ENCODE measurements around the gene DARS1. TPM values are rescaled to one million over a fixed set of nuclear protein-coding genes. Genes with fewer than 3 reads are reported as not detected.

Gene DARS1
- total RNA-seq, 2 experiments from 2014 or later = 174 to 190 TPM

- H3K27me3 Mint-ChIP-seq = no peaks in the 10 kb centered on the region
- H3K9me3 Mint-ChIP-seq (ENCODE audit: low read depth) = no peaks in the 10 kb centered on the region
- no peaks in the 10 kb centered on the region for H3K36me3 Mint-ChIP-seq (ENCODE audit: low read depth)
- intact Hi-C loops (cut with DNase I, micrococcal nuclease) = no loop called here
- ATAC-seq (no peak), DNase-seq (no peak)
- H3K27ac Mint-ChIP-seq = peak overlapping the region; percentile 26
- ChIA-PET CTCF (no interaction called here), POLR2A (interaction anchor here (0.6 kb wide), 1 partner anchor 402 kb away, joined by 3 read pairs; no protein-coding TSS in a partner anchor)
- no peak overlapping the region for H3K4me3 Mint-ChIP-seq
- H3K4me1 Mint-ChIP-seq = peaks cover 5% of the 10 kb centered on the region
These were observed 29.0 kb upstream of the DARS1 start for GRCh38 chr2:136014411-136014810.

GRCh38 chr2:136013955-136014354 lies 28.5 kb upstream of the DARS1 start:
- Mint-ChIP-seq H3K27ac (no peak overlapping the region), H3K4me3 (no peak overlapping the region), H3K27me3 (no peaks in the 10 kb centered on the region), H3K4me1 (peaks cover 5% of the 10 kb centered on the region), H3K36me3 (ENCODE audit: low read depth) (no peaks in the 10 kb centered on the region), H3K9me3 (ENCODE audit: low read depth) (no peaks in the 10 kb centered on the region)
- CTCF ChIA-PET = no interaction called here
- POLR2A ChIA-PET = no interaction called here
- DNase-seq (no peak), ATAC-seq (no peak)
- intact Hi-C loops (cut with DNase I, micrococcal nuclease) = no loop called here

GRCh38 chr2:136013136-136013685 lies 27.8 kb upstream of the DARS1 start:
- POLR2A ChIA-PET = no interaction called here
- H3K27me3 Mint-ChIP-seq = no peaks in the 10 kb centered on the region

GRCh38 chr2:136012315-136012714 lies 26.9 kb upstream of the DARS1 start:
- H3K9me3 Mint-ChIP-seq (ENCODE audit: low read depth) = no peaks in the 10 kb centered on the region
- ATAC-seq (no peak), DNase-seq (no peak)
- intact Hi-C loops (cut with DNase I, micrococcal nuclease) = no loop called here
- POLR2A ChIA-PET = no interaction called here
- no peaks in the 10 kb centered on the region for H3K27me3 Mint-ChIP-seq
- no peak overlapping the region for H3K27ac Mint-ChIP-seq
- H3K36me3 Mint-ChIP-seq (ENCODE audit: low read depth) = no peaks in the 10 kb centered on the region
- H3K4me3 Mint-ChIP-seq = no peak overlapping the region
- CTCF ChIA-PET = interaction anchor here (0.7 kb wide), 1 partner anchor 64 kb away, joined by 3 read pairs; no protein-coding TSS in a partner anchor
- H3K4me1 Mint-ChIP-seq = peaks cover 17% of the 10 kb centered on the region

More at GRCh38 chr2:136013136-136013685, 27.8 kb upstream of the DARS1 start:
- Mint-ChIP-seq H3K4me3 (no peak overlapping the region), H3K9me3 (ENCODE audit: low read depth) (no peaks in the 10 kb centered on the region), H3K36me3 (ENCODE audit: low read depth) (no peaks in the 10 kb centered on the region), H3K27ac (no peak overlapping the region), H3K4me1 (peaks cover 8% of the 10 kb centered on the region)
- no peak for ATAC-seq
- intact Hi-C loops (cut with DNase I, micrococcal nuclease) = no loop called here
- CTCF ChIA-PET = no interaction called here
- no peak for DNase-seq

GRCh38 chr2:136010126-136010525 lies 24.7 kb upstream of the DARS1 start:
- ATAC-seq (no peak), DNase-seq (no peak)
- no peak overlapping the region for H3K4me3 Mint-ChIP-seq
- ChIA-PET POLR2A (interaction anchor here (0.5 to 0.6 kb wide), 2 partner anchors 178 to 292 kb away, joined by 4 to 10 read pairs; no protein-coding TSS in a partner anchor), CTCF (interaction anchor here (1.3 to 2.6 kb wide), 2 partner anchors 11 to 12 kb away, joined by 3 to 9 read pairs; no protein-coding TSS in a partner anchor)
- peaks cover 29% of the 10 kb centered on the region for H3K4me1 Mint-ChIP-seq
- intact Hi-C loops (cut with DNase I, micrococcal nuclease) = no loop called here
- no peaks in the 10 kb centered on the region for H3K9me3 Mint-ChIP-seq (ENCODE audit: low read depth)
- H3K36me3 Mint-ChIP-seq (ENCODE audit: low read depth) = no peaks in the 10 kb centered on the region
- H3K27me3 Mint-ChIP-seq = no peaks in the 10 kb centered on the region
- no peak overlapping the region for H3K27ac Mint-ChIP-seq

- Mint-ChIP-seq H3K9me3 (ENCODE audit: low read depth) (no peaks in the 10 kb centered on the region), H3K27ac (peak overlapping the region; percentile 47), H3K4me1 (peaks cover 31% of the 10 kb centered on the region), H3K36me3 (ENCODE audit: low read depth) (peaks cover 12% of the 10 kb centered on the region), H3K4me3 (no peak overlapping the region), H3K27me3 (no peaks in the 10 kb centered on the region)
- CTCF ChIA-PET = interaction anchor here (0.7 to 1.1 kb wide), 5 partner anchors 29 to 495 kb away, joined by 3 to 4 read pairs (median 3); no protein-coding TSS in a partner anchor
- DNase-seq (peak; percentile 74), ATAC-seq (peak; percentile 91)
- intact Hi-C loops (cut with DNase I, micrococcal nuclease) = loop anchor here (1.0 to 5.0 kb wide), 5 partner anchors 23 to 124 kb away; partner anchors contain the start of gene DARS1 (in 1 of the 2)
- POLR2A ChIA-PET = interaction anchor here (0.6 kb wide), 1 partner anchor 511 kb away, joined by 3 read pairs; no protein-coding TSS in a partner anchor
These were observed 22.9 kb upstream of the DARS1 start for GRCh38 chr2:136008205-136008865.

- POLR2A ChIA-PET = no interaction called here
- Mint-ChIP-seq H3K4me3 (no peak overlapping the region), H3K9me3 (ENCODE audit: low read depth) (no peaks in the 10 kb centered on the region), H3K27me3 (no peaks in the 10 kb centered on the region), H3K27ac (no peak overlapping the region), H3K4me1 (peaks cover 31% of the 10 kb centered on the region), H3K36me3 (ENCODE audit: low read depth) (peaks cover 14% of the 10 kb centered on the region)
- intact Hi-C loops (cut with DNase I, micrococcal nuclease) = loop anchor here in 1 of 2 experiments (5.0 kb wide), 2 partner anchors 46 to 126 kb away; no protein-coding TSS in a partner anchor
- CTCF ChIA-PET = interaction anchor here (1.2 to 2.3 kb wide), 3 partner anchors 11 to 44 kb away, joined by 3 to 6 read pairs (median 4); no protein-coding TSS in a partner anchor
- DNase-seq (no peak), ATAC-seq (no peak)
These were observed 21.2 kb upstream of the DARS1 start for GRCh38 chr2:136006658-136007057.

- DNase-seq (peak; percentile 37), ATAC-seq (peak; percentile 57)
- intact Hi-C loops (cut with DNase I, micrococcal nuclease) = loop anchor here in 1 of 2 experiments (5.0 kb wide), 2 partner anchors 47 to 127 kb away; no protein-coding TSS in a partner anchor
- Mint-ChIP-seq H3K36me3 (ENCODE audit: low read depth) (peaks cover 14% of the 10 kb centered on the region), H3K27me3 (no peaks in the 10 kb centered on the region), H3K9me3 (ENCODE audit: low read depth) (no peaks in the 10 kb centered on the region), H3K4me1 (peaks cover 36% of the 10 kb centered on the region), H3K4me3 (no peak overlapping the region), H3K27ac (no peak overlapping the region)
- POLR2A ChIA-PET = interaction anchor here (0.6 to 1.2 kb wide), 5 partner anchors 10 to 305 kb away, joined by 3 to 6 read pairs (median 4); no protein-coding TSS in a partner anchor
- CTCF ChIA-PET = interaction anchor here (0.5 to 2.3 kb wide), 6 partner anchors 10 to 379 kb away, joined by 3 to 6 read pairs (median 3); no protein-coding TSS in a partner anchor
These were observed 20.2 kb upstream of the DARS1 start for GRCh38 chr2:136005462-136006196.

GRCh38 chr2:136004965-136005364 lies 19.5 kb upstream of the DARS1 start:
- no peak overlapping the region for H3K4me3 Mint-ChIP-seq
- H3K27me3 Mint-ChIP-seq = no peaks in the 10 kb centered on the region
- H3K27ac Mint-ChIP-seq = no peak overlapping the region
- ChIA-PET POLR2A (interaction anchor here (0.6 to 1.2 kb wide), 3 partner anchors 9 to 306 kb away, joined by 3 to 4 read pairs (median 3); no protein-coding TSS in a partner anchor), CTCF (interaction anchor here (0.5 to 2.3 kb wide), 4 partner anchors 9 to 380 kb away, joined by 3 to 6 read pairs (median 3); no protein-coding TSS in a partner anchor)
- intact Hi-C loops (cut with DNase I, micrococcal nuclease) = loop anchor here in 1 of 2 experiments (5.0 kb wide), 2 partner anchors 47 to 127 kb away; no protein-coding TSS in a partner anchor
- H3K36me3 Mint-ChIP-seq (ENCODE audit: low read depth) = peaks cover 14% of the 10 kb centered on the region
- H3K4me1 Mint-ChIP-seq = peaks cover 36% of the 10 kb centered on the region
- ATAC-seq = no peak
- DNase-seq = no peak
- H3K9me3 Mint-ChIP-seq (ENCODE audit: low read depth) = no peaks in the 10 kb centered on the region

- no peaks in the 10 kb centered on the region for H3K9me3 Mint-ChIP-seq (ENCODE audit: low read depth)
- no peak overlapping the region for H3K4me3 Mint-ChIP-seq
- POLR2A ChIA-PET = no interaction called here
- peaks cover 24% of the 10 kb centered on the region for H3K4me1 Mint-ChIP-seq
- H3K27me3 Mint-ChIP-seq = no peaks in the 10 kb centered on the region
- H3K27ac Mint-ChIP-seq = no peak overlapping the region
- peaks cover 16% of the 10 kb centered on the region for H3K36me3 Mint-ChIP-seq (ENCODE audit: low read depth)
- ATAC-seq (no peak), DNase-seq (no peak)
- intact Hi-C loops (cut with DNase I, micrococcal nuclease) = no loop called here
- CTCF ChIA-PET = no interaction called here
These were observed 15.7 kb upstream of the DARS1 start for GRCh38 chr2:136001131-136001530.

GRCh38 chr2:136000502-136000901 lies 15.1 kb upstream of the DARS1 start:
- CTCF ChIA-PET = no interaction called here
- H3K4me1 Mint-ChIP-seq = peaks cover 18% of the 10 kb centered on the region

More at GRCh38 chr2:136000502-136000901, 15.1 kb upstream of the DARS1 start:
- H3K27ac Mint-ChIP-seq = no peak overlapping the region
- H3K4me3 Mint-ChIP-seq = no peak overlapping the region
- POLR2A ChIA-PET = no interaction called here
- H3K36me3 Mint-ChIP-seq (ENCODE audit: low read depth) = peaks cover 16% of the 10 kb centered on the region
- ATAC-seq (peak; percentile 47), DNase-seq (no peak)
- no peaks in the 10 kb centered on the region for H3K27me3 Mint-ChIP-seq
- H3K9me3 Mint-ChIP-seq (ENCODE audit: low read depth) = no peaks in the 10 kb centered on the region
- intact Hi-C loops (cut with DNase I, micrococcal nuclease) = no loop called here
